Neural progenitor cell (in vitro differentiated cells): ENCODE measurements around the gene HSBP1L1. TPM values are rescaled to one million over a fixed set of nuclear protein-coding genes. Genes with fewer than 3 reads are reported as not detected.

Source experiments
- DNase-seq: peaks from one replicate; pipeline ENCODE4 v3.0.0-alpha.2; 2016; ENCODE audit warnings: low spot score
- H2AFZ ChIP-seq: fragments of 200-600 bp; sonication (generic); replicated peaks from 2 replicates; pipeline ENCODE4 v1.6.1; 2016; ENCODE audit warnings: antibody characterized with exemption
- H3F3A ChIP-seq: fragments of 200-600 bp; sonication (generic); 2 replicates; pipeline ENCODE4 v1.6.1; 2016; ENCODE audit warnings: antibody characterized with exemption, low read depth
- H3K27ac ChIP-seq: fragments of 200-600 bp; sonication (generic); 2 replicates; pipeline ENCODE4 v1.5.1; 2016; ENCODE audit warnings: mild to moderate bottlenecking
- H3K27me3 ChIP-seq: fragments of 200-600 bp; sonication (generic); 2 replicates; pipeline ENCODE4 v1.6.1; 2016; ENCODE audit warnings: mild to moderate bottlenecking, moderate library complexity
- H3K36me3 ChIP-seq: fragments of 200-600 bp; sonication (generic); 2 replicates; pipeline ENCODE4 v1.5.1; 2016
- H3K4me1 ChIP-seq: fragments of 200-600 bp; sonication (generic); 2 replicates; pipeline ENCODE4 v1.6.1; 2016; ENCODE audit warnings: mixed run types
- H3K4me2 ChIP-seq: fragments of 200-600 bp; sonication (generic); 2 replicates; pipeline ENCODE4 v1.6.1; 2016
- H3K4me3 ChIP-seq: fragments of 200-600 bp; sonication (generic); 2 replicates; pipeline ENCODE4 v1.5.1; 2016
- H3K79me2 ChIP-seq: fragments of 200-600 bp; sonication (generic); 2 replicates; pipeline ENCODE4 v1.6.1; 2016; ENCODE audit warnings: low read depth
- H3K9ac ChIP-seq: fragments of 200-600 bp; sonication (generic); 2 replicates; pipeline ENCODE4 v1.6.1; 2016
- H3K9me3 ChIP-seq: fragments of 200-600 bp; sonication (generic); 2 replicates; pipeline ENCODE4 v1.5.1; 2016; ENCODE audit warnings: low read depth
- H4K20me1 ChIP-seq: fragments of 200-600 bp; sonication (generic); 2 replicates; pipeline ENCODE4 v1.6.1; 2016; ENCODE audit warnings: low read depth
- H3K27ac Mint-ChIP-seq: 3 replicates; pipeline ENCODE4 v1.8.0; 2021; ENCODE audit warnings: mixed read lengths
- H3K27me3 Mint-ChIP-seq: 2 replicates; pipeline ENCODE4 v1.8.0; 2022; ENCODE audit warnings: low read depth, mild to moderate bottlenecking, inconsistent platforms, moderate library complexity, mixed read lengths; ENCODE audit not compliant: insufficient read depth
- H3K36me3 Mint-ChIP-seq: 3 replicates; pipeline ENCODE4 v1.8.0; 2021; ENCODE audit warnings: mixed read lengths
- H3K4me1 Mint-ChIP-seq: 3 replicates; pipeline ENCODE4 v1.8.0; 2021; ENCODE audit warnings: mixed read lengths
- H3K4me3 Mint-ChIP-seq: 3 replicates; pipeline ENCODE4 v1.8.0; 2021; ENCODE audit warnings: mild to moderate bottlenecking, moderate library complexity, mixed read lengths
- H3K9me3 Mint-ChIP-seq: 3 replicates; pipeline ENCODE4 v1.8.0; 2020; ENCODE audit warnings: mixed read lengths
- EZH2 ChIP-seq: fragments of 200-600 bp; sonication (generic); IDR thresholded peaks from 2 replicates; pipeline ENCODE4 v1.6.1; 2017; ENCODE audit warnings: antibody characterized with exemption, mild to moderate bottlenecking, moderate library complexity
- EZH2phosphoT487 ChIP-seq: fragments of 200-600 bp; sonication (generic); IDR thresholded peaks from 2 replicates; pipeline ENCODE4 v1.6.1; 2017; ENCODE audit warnings: antibody characterized with exemption
- total RNA-seq: library from RNA; depleted of rRNA; stranded (reverse); fragments of >200 nt; gene quantifications from 2 replicates; pipeline ENCODE4 v1.2.3, GENCODE V29; 2015; ENCODE audit warnings: low replicate concordance
- TF ChIP-seq, protein P1 (sequence below): fragments of 200-600 bp; sonication (generic); IDR thresholded peaks from 2 replicates; pipeline ENCODE4 v1.5.1; 2017; ENCODE audit warnings: antibody characterized with exemption, mild to moderate bottlenecking

Gene HSBP1L1
- total RNA-seq, 1 donor from 2014 or later: not detected

DNA sequence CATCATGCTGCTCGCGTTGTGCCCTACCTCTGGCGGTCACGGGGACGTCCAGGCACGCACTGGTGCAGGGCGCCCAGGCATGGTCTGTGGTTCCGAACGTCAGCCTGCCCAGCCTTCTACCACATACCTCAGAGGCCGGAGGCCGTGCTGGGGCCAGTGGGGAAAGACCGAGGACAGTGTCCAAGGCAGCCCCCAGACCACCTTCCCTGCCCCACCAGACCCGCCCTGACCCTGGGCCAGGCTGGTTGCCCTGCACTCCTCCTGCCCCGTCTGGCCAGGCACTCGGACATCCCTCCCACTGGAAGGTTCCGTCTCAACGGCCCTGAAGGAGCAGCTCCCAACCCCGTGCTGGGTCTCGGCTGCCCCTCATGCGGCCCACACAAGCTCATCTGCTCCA is 45.8 kb upstream of the HSBP1L1 start:
- peaks cover under 1% of the 10 kb centered on the region for H3K4me1 Mint-ChIP-seq
- H3K9me3 ChIP-seq: no peaks in the 10 kb centered on the region
- no peaks in the 10 kb centered on the region for H3K4me1 ChIP-seq
- H2AFZ ChIP-seq: no peak overlapping the region
- H3K27ac Mint-ChIP-seq: no peak overlapping the region
- TF ChIP-seq EZH2: no peak
- TF ChIP-seq EZH2phosphoT487: no peak
- TF ChIP-seq, protein P1, sequence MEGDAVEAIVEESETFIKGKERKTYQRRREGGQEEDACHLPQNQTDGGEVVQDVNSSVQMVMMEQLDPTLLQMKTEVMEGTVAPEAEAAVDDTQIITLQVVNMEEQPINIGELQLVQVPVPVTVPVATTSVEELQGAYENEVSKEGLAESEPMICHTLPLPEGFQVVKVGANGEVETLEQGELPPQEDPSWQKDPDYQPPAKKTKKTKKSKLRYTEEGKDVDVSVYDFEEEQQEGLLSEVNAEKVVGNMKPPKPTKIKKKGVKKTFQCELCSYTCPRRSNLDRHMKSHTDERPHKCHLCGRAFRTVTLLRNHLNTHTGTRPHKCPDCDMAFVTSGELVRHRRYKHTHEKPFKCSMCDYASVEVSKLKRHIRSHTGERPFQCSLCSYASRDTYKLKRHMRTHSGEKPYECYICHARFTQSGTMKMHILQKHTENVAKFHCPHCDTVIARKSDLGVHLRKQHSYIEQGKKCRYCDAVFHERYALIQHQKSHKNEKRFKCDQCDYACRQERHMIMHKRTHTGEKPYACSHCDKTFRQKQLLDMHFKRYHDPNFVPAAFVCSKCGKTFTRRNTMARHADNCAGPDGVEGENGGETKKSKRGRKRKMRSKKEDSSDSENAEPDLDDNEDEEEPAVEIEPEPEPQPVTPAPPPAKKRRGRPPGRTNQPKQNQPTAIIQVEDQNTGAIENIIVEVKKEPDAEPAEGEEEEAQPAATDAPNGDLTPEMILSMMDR: no peak
- H3K9me3 Mint-ChIP-seq: peaks cover 36% of the 10 kb centered on the region
- H3K79me2 ChIP-seq: no peaks in the 10 kb centered on the region
- no peak overlapping the region for H3K9ac ChIP-seq
- H3K27me3 Mint-ChIP-seq: peaks cover 6% of the 10 kb centered on the region
- no peak overlapping the region for H3K4me3 ChIP-seq
- peaks cover 45% of the 10 kb centered on the region for H3K36me3 Mint-ChIP-seq
- no peak for DNase-seq
- no peak overlapping the region for H3K4me2 ChIP-seq
- H4K20me1 ChIP-seq: no peaks in the 10 kb centered on the region
- no peak overlapping the region for H3K4me3 Mint-ChIP-seq
- no peak overlapping the region for H3K27ac ChIP-seq
- no peaks in the 10 kb centered on the region for H3F3A ChIP-seq
- H3K36me3 ChIP-seq: no peaks in the 10 kb centered on the region
- H3K27me3 ChIP-seq: no peaks in the 10 kb centered on the region

DNA sequence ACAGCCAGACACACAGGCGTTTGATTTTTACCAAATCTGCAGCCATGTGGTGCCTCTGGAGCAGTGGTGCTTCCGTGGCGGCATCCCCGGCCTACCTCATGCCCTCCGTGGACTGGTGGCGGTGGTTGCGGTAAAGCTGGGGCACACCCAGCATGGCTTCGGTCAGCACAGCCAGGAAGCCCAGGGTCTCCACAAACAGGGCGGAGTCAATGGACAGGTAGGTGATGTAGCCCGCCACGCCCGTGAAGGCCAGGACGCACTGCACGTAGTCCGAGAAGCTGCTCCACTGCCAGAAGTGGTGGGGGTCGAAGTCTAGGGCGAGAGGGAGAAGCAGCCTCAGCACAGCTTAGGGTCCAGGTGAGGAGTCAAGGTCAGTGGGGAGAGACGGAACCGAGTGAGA is 45.4 kb upstream of the HSBP1L1 start:
- no peak overlapping the region for H3K4me3 Mint-ChIP-seq

DNA sequence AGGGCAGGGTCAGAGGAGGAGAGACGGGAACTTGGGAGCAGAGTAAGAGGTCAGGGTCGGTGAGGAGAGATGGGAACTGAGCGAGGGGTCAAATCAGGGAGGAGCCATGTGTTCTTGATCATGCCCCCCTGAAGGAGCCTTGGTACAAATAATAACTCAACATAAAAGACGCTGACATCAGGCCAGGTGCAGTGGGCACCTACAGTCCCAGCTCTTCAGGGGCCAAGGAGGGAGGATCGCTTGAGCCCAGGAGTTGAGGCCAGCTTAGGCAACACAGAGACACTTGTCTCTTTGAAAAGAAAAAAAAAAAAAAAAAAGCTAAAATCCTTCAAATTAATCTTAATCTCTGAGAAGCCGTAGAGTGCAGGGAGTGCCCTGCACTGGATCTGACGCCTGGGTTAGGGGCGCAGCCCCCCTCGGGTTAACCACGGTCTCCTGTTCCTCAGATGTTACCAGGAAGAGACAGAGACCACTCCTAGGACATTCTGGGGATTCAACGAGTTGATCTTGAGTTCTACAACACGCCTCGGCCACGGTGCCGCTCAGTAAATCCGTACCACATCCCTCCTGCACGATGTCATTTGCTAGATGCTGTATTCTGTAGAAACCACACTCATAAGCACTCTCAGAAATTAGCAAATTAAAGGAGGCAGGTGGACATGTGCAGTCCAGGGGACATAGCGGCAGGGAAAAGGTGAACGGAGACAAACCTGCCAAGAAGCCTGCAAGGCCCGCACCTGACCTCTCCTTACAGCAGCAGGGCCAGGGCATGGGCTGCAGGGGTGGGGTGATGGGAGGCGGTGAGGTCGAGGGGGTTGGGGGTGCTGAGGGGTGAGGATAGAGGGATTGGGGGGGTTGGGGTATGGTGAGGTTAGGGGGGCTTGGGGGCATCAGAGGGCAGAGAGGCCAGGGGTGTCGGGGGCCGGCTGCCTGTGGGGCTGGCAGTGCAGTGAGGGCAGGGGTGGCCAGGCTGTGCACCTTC is 42.2 kb upstream of the HSBP1L1 start:
- Histone ChIP-seq H3K27ac (no peak overlapping the region), H3K27me3 (no peaks in the 10 kb centered on the region), H4K20me1 (peaks cover 18% of the 10 kb centered on the region), H3K4me3 (no peak overlapping the region), H3K4me1 (peaks cover 10% of the 10 kb centered on the region), H3K79me2 (no peaks in the 10 kb centered on the region), H3K4me2 (no peak overlapping the region), H3K9ac (no peak overlapping the region), H3K36me3 (no peaks in the 10 kb centered on the region), H3K9me3 (no peaks in the 10 kb centered on the region), H2AFZ (no peak overlapping the region), H3F3A (peaks cover 9% of the 10 kb centered on the region)
- no peak for TF ChIP-seq EZH2
- TF ChIP-seq, protein P1: no peak
- TF ChIP-seq EZH2phosphoT487: no peak
- DNase-seq: no peak
- no peak overlapping the region for H3K27ac Mint-ChIP-seq
- peaks cover 45% of the 10 kb centered on the region for H3K36me3 Mint-ChIP-seq
- H3K27me3 Mint-ChIP-seq: peaks cover 13% of the 10 kb centered on the region
- peaks cover 7% of the 10 kb centered on the region for H3K4me1 Mint-ChIP-seq
- peaks cover 32% of the 10 kb centered on the region for H3K9me3 Mint-ChIP-seq
- H3K4me3 Mint-ChIP-seq: no peak overlapping the region

More for the DNA sequence above, 45.4 kb upstream of the HSBP1L1 start:
- no peak for DNase-seq
- no peak overlapping the region for H3K4me3 ChIP-seq
- no peaks in the 10 kb centered on the region for H3K79me2 ChIP-seq
- no peak overlapping the region for H3K4me2 ChIP-seq
- Mint-ChIP-seq H3K4me1 (no peaks in the 10 kb centered on the region), H3K27me3 (peaks cover 6% of the 10 kb centered on the region), H3K36me3 (peaks cover 48% of the 10 kb centered on the region), H3K27ac (no peak overlapping the region), H3K9me3 (peaks cover 36% of the 10 kb centered on the region)
- H3K36me3 ChIP-seq: no peaks in the 10 kb centered on the region
- H3K9me3 ChIP-seq: no peaks in the 10 kb centered on the region
- no peaks in the 10 kb centered on the region for H3K27me3 ChIP-seq
- no peak overlapping the region for H3K9ac ChIP-seq
- no peaks in the 10 kb centered on the region for H3F3A ChIP-seq
- no peak overlapping the region for H3K27ac ChIP-seq
- TF ChIP-seq EZH2 (no peak), EZH2phosphoT487 (no peak)
- TF ChIP-seq, protein P1: no peak
- H2AFZ ChIP-seq: no peak overlapping the region
- no peaks in the 10 kb centered on the region for H4K20me1 ChIP-seq
- H3K4me1 ChIP-seq: no peaks in the 10 kb centered on the region
